ENCODE results near the gene NR6A1.

NR6A1 gene

DNA sequence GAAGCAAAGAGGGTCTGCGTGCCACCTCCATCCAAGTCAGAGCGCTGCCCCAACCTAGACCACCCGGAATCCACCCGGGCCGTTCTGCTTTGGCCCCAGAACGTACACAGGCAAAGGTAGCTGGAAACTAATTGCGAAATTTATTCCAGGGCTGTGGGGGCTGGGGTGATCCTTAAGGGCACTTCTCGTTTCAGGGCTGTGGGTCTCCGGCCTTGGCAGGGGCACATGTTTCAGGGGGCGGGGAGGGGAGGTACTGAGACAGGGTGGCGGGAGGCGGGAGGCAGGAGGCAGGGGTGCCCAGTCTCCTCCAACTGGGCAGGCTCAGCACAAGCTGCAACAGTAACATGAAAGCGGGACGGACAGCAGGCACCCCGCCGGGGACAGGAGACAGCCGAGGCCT, 290.0 kb downstream of the NR6A1 start:
- in situ Hi-C loops (cut with MboI; ENCODE audit: low sequenced_read_pairs): no loop called here

- in situ Hi-C loops (cut with MboI; ENCODE audit: low sequenced_read_pairs): no loop called here
These were observed 290.5 kb downstream of the NR6A1 start for GRCh38 chr9:124480621-124480981.

DNA sequence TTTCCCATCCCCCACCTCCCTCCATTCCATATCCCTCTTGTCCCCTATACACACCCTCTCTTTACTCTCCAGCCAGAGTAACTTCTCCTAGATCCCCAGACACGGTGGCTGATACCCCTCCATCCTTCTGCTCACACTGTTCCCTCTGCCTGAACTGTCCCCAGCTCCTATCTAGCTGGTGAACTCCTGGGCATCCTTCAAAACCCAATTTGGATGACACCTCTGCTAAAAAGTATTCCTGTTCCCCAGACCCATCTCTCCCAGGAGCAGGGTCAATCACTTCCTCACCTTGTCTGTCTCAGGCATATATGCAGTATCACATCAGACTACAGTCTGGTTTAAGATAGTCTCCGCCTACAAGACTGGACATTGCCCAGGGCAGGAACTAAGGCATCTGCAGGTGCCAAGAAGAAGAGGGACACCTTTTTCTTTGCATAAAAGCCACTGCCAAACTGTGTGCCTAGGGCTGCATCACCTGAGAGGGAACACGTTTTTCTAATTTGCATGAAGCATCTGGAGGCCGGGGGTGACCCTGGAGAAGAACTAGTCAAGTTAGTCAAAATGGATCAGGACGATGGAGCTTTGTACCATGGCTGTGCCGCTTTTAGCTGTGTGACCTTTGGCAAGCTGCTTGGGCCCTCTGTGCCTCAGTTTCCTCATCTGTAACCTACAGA, 291.0 kb downstream of the NR6A1 start:
- in situ Hi-C loops (cut with MboI; ENCODE audit: low sequenced_read_pairs): no loop called here

- in situ Hi-C loops (cut with MboI; ENCODE audit: low sequenced_read_pairs): no loop called here
These were observed 291.7 kb downstream of the NR6A1 start for GRCh38 chr9:124479371-124479770.

- in situ Hi-C loops (cut with MboI; ENCODE audit: low sequenced_read_pairs): no loop called here
These were observed 292.8 kb downstream of the NR6A1 start for GRCh38 chr9:124478354-124478753.

- in situ Hi-C loops (cut with MboI; ENCODE audit: low sequenced_read_pairs): no loop called here
These were observed 293.3 kb downstream of the NR6A1 start for GRCh38 chr9:124477648-124478285.

DNA sequence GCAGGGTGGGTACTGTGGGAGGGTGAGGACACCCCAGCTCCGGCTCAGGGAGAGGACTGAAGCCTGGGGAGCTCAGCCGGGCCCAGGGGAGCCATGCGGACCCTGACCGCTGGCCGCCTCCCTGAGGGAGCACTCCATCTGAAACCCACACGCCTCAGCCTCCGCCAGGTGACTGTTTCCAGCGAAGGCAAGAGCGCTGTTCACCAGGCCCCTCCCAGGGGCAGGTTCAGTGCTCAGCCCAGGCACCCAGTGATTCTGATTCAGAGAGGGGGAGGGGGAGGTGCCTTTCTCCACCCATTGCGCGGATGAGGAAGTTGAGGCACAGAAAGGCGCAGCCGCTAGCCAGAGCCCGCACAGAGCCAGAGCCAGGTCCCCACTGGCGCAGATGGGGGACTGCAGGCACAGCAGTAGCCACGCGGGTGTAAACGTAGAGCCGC, 293.9 kb downstream of the NR6A1 start:
- in situ Hi-C loops (cut with MboI; ENCODE audit: low sequenced_read_pairs): no loop called here

GRCh38 chr9:124475868-124476690, 295.0 kb downstream of the NR6A1 start:
- in situ Hi-C loops (cut with MboI; ENCODE audit: low sequenced_read_pairs): no loop called here

DNA sequence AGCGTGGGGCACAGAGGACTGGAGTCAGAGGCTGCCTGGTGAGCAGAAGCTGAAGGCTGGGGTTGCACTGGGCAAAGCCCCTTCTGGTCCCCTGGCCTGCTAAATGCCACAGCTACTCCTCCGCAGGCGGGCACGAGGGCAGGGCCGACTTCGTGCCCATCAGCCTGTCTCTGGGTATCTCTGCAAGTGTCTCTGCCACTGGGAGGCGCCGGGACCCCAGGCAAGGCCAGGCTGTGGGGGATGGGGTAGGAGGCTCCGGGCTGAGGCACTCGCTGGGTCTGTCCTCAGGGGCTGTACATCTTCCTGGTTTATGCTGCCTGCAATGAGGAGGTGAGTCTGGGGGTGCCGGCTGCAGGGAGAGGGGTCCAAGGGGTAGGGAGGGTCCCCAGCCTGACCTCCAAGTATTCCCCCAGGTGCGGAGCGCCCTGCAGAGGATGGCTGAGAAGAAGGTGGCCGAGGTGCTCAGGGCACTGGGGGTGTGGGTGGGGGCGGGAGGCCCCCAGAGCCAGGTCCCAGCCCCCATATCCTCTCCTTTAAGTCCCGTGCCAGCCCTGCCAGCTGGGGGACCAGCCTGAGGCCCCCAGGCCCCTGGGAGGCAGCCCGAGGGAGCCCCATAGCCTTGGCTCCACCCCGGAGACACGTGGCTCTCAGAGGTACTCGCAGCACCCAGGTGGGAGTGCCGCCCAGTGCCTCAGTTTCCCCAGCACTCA, 295.8 kb downstream of the NR6A1 start:
- in situ Hi-C loops (cut with MboI; ENCODE audit: low sequenced_read_pairs): no loop called here

GRCh38 chr9:124474151-124474550, 297.0 kb downstream of the NR6A1 start:
- in situ Hi-C loops (cut with MboI; ENCODE audit: low sequenced_read_pairs): no loop called here

DNA sequence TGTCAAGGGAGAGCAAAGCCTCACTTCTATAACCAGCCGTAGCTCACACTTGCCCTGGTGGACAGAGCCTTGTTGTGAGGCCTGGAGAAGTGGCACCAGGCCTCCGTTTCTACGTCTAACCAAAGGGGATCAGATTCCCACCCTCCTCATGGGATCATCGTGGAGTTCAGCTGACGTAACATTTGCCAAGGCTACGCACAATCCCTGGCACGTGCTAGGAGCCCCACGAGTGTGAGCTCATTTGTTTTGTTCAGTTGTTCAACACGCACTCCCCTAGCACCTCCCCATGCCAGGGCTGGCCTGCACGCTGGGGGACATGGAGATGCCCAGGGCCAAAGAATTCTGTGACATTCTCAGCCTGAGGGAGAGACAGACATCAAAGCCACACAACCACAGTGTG, 297.8 kb downstream of the NR6A1 start:
- in situ Hi-C loops (cut with MboI; ENCODE audit: low sequenced_read_pairs): no loop called here

- in situ Hi-C loops (cut with MboI; ENCODE audit: low sequenced_read_pairs): no loop called here
These were observed 298.3 kb downstream of the NR6A1 start for GRCh38 chr9:124472770-124473169.

- in situ Hi-C loops (cut with MboI; ENCODE audit: low sequenced_read_pairs): no loop called here
These were observed 299.4 kb downstream of the NR6A1 start for GRCh38 chr9:124471761-124472160.

DNA sequence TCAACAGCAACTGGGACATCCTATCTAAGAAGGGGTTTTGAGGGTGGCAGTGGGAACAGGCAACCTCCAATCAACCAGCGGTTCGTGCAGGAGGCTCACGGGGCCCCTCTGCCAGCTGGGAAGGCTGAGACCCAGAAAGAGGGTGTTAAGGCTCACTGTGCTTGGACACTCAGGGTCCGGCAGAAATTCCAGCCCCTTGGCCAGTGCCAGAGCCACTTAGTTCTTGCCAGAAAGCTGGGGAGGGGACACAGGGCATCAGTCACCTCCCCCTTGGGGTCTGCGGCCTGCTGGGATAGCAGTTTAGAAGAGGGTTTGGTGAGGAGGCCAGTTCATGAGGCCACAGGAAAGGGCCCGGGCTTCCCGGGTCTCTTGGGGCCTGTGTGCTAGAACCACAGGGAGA, 300.4 kb downstream of the NR6A1 start:
- in situ Hi-C loops (cut with MboI; ENCODE audit: low sequenced_read_pairs): no loop called here

DNA sequence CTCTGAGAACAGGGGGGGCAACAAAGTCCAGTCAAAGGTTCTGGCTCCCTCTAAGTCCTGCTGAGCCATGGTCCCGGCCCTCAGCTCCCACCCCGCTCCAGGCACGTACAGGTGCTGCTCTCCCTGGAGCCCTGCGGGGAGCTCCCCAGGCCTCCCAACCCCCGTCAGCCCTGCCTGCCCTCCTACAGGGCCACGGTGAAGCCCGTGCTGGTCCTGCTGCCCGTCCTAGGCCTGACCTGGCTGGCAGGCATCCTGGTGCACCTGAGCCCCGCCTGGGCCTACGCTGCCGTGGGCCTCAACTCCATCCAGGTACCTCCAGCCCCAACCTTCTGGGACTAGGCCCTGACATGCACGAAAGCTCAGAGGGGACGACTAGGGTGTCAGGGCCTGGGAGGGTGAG, 300.8 kb downstream of the NR6A1 start:
- in situ Hi-C loops (cut with MboI; ENCODE audit: low sequenced_read_pairs): no loop called here

DNA sequence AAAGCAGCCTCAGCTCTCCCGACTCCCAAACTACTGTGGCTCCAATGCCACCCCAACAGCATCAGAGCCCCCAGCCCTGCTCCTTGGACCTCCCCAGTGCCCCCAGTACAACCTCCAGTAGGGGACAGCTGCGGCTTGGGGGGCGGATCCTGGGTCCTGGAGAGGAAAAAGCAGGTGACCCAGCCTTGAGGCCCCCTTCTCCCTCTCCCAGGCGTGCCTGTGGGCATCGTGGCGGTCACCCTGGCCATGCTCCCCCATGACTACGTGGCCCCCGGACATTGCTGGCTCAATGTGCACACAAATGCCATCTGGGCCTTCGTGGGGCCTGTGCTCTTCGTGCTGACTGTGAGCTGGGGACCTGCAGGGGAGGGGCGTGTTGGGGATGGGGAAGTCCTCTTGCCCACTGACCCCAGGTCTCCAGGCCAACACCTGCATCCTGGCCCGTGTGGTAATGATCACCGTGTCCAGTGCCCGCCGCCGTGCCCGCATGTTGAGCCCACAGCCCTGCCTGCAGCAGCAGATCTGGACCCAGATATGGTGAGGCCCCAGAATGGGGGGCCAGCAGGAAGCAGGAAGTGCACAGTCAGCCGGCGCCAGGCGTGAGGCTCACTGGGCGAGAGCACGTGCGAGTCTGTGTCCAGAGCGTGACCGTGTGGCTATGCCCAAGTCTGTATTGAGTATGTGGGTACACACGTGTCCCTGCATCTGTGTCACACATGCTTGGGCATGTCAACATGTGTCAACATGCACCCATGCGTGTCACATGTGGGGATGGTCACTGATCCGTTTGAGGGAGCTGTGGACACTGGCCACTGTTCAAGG, 301.9 kb downstream of the NR6A1 start:
- in situ Hi-C loops (cut with MboI; ENCODE audit: low sequenced_read_pairs): no loop called here

GRCh38 chr9:124468061-124468740, 302.9 kb downstream of the NR6A1 start:
- in situ Hi-C loops (cut with MboI; ENCODE audit: low sequenced_read_pairs): no loop called here

DNA sequence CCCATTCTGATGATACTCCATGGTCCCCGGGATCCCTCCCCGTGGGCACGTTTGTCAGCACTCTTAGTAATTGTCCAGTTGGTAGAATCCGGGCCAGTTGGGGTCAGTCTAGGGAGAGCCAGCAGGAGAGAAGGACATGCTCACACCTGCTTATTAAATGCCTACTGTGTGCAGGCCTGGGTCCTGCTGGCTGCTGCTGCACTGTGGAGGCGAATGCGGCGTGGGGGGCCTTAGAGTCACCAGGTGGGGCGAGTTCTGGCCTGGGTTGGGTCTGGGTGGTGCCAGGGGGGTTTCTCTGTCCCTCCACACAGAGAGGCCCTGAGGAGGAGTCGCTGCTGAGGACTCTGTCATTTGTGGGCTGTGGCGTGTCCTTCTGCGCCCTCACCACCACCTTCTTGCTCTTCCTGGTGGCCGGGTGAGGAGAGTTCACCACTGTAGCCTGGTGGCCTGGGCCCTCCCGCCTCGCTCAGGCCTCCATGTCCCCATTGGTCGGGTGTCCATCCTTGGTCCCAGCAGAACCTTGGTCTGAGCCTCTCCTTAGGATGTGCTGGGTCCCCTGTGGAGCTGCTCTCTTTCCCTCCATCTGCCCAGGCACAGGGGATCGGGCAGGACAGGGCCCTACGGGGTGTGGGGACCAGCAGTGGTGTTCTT, 303.6 kb downstream of the NR6A1 start:
- in situ Hi-C loops (cut with MboI; ENCODE audit: low sequenced_read_pairs): no loop called here

All from HL-60/S4 treated with retinoic acid at 250 ng/mL for 4 days and 3 days (cell line).